ENCODE results near the gene ZNF397.
A peak's percentile ranks its signal among the peaks of the same experiment; 100 is the strongest.

ZNF397 gene

GRCh38 chr18:35289293-35289692 is 48.5 kb downstream of the ZNF397 start:
- no peak for DNase-seq
- Histone ChIP-seq H3K79me2 (ENCODE audit: low read length) (peaks cover 40% of the 10 kb centered on the region), H3K4me2 (ENCODE audit: low read depth, low read length) (peak overlapping the region; percentile 90), H3K4me3 (ENCODE audit: low read length) (peak overlapping the region; percentile 92), H3K4me1 (ENCODE audit: low read length) (peaks cover 6% of the 10 kb centered on the region; the same call in 1 of the 2 replicates), H4K20me1 (ENCODE audit: insufficient read depth, low read length) (no peaks in the 10 kb centered on the region), H3K36me3 (replicated peaks; ENCODE audit: insufficient read depth, low read length) (0 out of 2 replicates have a peak, but pooled peaks cover 3% of the 10 kb centered on the region), H3K9me3 (replicated peaks; ENCODE audit: insufficient read depth, low read length) (no peaks in the 10 kb centered on the region), H3K9me2 (replicated peaks; ENCODE audit: insufficient read depth, low read length) (no peaks in the 10 kb centered on the region), H2AFZ (ENCODE audit: low read length) (peak overlapping the region; percentile 89), H3F3A (ENCODE audit: insufficient read depth, low read length) (no peaks in the 10 kb centered on the region), H3K9ac (ENCODE audit: low read length) (peak overlapping the region; percentile 92), H3K27ac (ENCODE audit: low read length) (no peak overlapping the region), H3K27me3 (replicated peaks; ENCODE audit: insufficient read depth, low read length) (no peaks in the 10 kb centered on the region)
- no peak for TF ChIP-seq EZH2phosphoT487 (IDR thresholded peaks at IDR 0.05; ENCODE audit: low read length)
- TF ChIP-seq, protein P1, sequence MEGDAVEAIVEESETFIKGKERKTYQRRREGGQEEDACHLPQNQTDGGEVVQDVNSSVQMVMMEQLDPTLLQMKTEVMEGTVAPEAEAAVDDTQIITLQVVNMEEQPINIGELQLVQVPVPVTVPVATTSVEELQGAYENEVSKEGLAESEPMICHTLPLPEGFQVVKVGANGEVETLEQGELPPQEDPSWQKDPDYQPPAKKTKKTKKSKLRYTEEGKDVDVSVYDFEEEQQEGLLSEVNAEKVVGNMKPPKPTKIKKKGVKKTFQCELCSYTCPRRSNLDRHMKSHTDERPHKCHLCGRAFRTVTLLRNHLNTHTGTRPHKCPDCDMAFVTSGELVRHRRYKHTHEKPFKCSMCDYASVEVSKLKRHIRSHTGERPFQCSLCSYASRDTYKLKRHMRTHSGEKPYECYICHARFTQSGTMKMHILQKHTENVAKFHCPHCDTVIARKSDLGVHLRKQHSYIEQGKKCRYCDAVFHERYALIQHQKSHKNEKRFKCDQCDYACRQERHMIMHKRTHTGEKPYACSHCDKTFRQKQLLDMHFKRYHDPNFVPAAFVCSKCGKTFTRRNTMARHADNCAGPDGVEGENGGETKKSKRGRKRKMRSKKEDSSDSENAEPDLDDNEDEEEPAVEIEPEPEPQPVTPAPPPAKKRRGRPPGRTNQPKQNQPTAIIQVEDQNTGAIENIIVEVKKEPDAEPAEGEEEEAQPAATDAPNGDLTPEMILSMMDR (IDR thresholded peaks at IDR 0.05; ENCODE audit: low read length): no peak
- TF ChIP-seq EZH2 (optimal IDR thresholded peaks at IDR 0.05; ENCODE audit: low read depth, low read length): no peak

GRCh38 chr18:35289727-35290093 is 48.9 kb downstream of the ZNF397 start:
- Histone ChIP-seq H3K4me3 (ENCODE audit: low read length) (peak overlapping the region; percentile 92), H3K9me2 (replicated peaks; ENCODE audit: insufficient read depth, low read length) (no peaks in the 10 kb centered on the region), H3K27ac (ENCODE audit: low read length) (peak overlapping the region; percentile 44; the same call in 1 of the 2 replicates), H2AFZ (ENCODE audit: low read length) (peak overlapping the region; percentile 89), H3K27me3 (replicated peaks; ENCODE audit: insufficient read depth, low read length) (no peaks in the 10 kb centered on the region), H3F3A (ENCODE audit: insufficient read depth, low read length) (no peaks in the 10 kb centered on the region), H3K9me3 (replicated peaks; ENCODE audit: insufficient read depth, low read length) (no peaks in the 10 kb centered on the region), H3K4me1 (ENCODE audit: low read length) (peaks cover 6% of the 10 kb centered on the region; the same call in 1 of the 2 replicates), H3K9ac (ENCODE audit: low read length) (peak overlapping the region; percentile 92), H3K4me2 (ENCODE audit: low read depth, low read length) (peak overlapping the region; percentile 90), H3K36me3 (replicated peaks; ENCODE audit: insufficient read depth, low read length) (0 out of 2 replicates have a peak, but pooled peaks cover 3% of the 10 kb centered on the region), H4K20me1 (ENCODE audit: insufficient read depth, low read length) (no peaks in the 10 kb centered on the region), H3K79me2 (ENCODE audit: low read length) (peaks cover 40% of the 10 kb centered on the region)
- TF ChIP-seq EZH2 (optimal IDR thresholded peaks at IDR 0.05; ENCODE audit: low read depth, low read length) (no peak), EZH2phosphoT487 (IDR thresholded peaks at IDR 0.05; ENCODE audit: low read length) (no peak)
- TF ChIP-seq, protein P1 (IDR thresholded peaks at IDR 0.05; ENCODE audit: low read length): no peak
- no peak for DNase-seq

- H4K20me1 ChIP-seq (ENCODE audit: insufficient read depth, low read length): no peaks in the 10 kb centered on the region
- no peaks in the 10 kb centered on the region for H3F3A ChIP-seq (ENCODE audit: insufficient read depth, low read length)
- H3K27ac ChIP-seq (ENCODE audit: low read length): peak within 1 kb of the TSS; percentile 44; the same call in 1 of the 2 replicates
- no peaks in the 10 kb centered on the region for H3K9me3 ChIP-seq (replicated peaks; ENCODE audit: insufficient read depth, low read length)
- no peak for TF ChIP-seq EZH2phosphoT487 (IDR thresholded peaks at IDR 0.05; ENCODE audit: low read length)
- TF ChIP-seq EZH2 (optimal IDR thresholded peaks at IDR 0.05; ENCODE audit: low read depth, low read length): no peak
- TF ChIP-seq, protein P1 (IDR thresholded peaks at IDR 0.05; ENCODE audit: low read length): no peak
- peaks cover 40% of the 10 kb centered on the region for H3K79me2 ChIP-seq (ENCODE audit: low read length)
- peak within 1 kb of the TSS; percentile 89 for H2AFZ ChIP-seq (ENCODE audit: low read length)
- peak within 1 kb of the TSS; percentile 92 for H3K9ac ChIP-seq (ENCODE audit: low read length)
- DNase-seq: peak; percentile 94
- peak within 1 kb of the TSS; percentile 92 for H3K4me3 ChIP-seq (ENCODE audit: low read length)
- H3K36me3 ChIP-seq (replicated peaks; ENCODE audit: insufficient read depth, low read length): 0 out of 2 replicates have a peak, but pooled peaks cover 3% of the 10 kb centered on the region
- peaks cover 6% of the 10 kb centered on the region; the same call in 1 of the 2 replicates for H3K4me1 ChIP-seq (ENCODE audit: low read length)
- no peaks in the 10 kb centered on the region for H3K9me2 ChIP-seq (replicated peaks; ENCODE audit: insufficient read depth, low read length)
- peak within 1 kb of the TSS; percentile 90 for H3K4me2 ChIP-seq (ENCODE audit: low read depth, low read length)
- no peaks in the 10 kb centered on the region for H3K27me3 ChIP-seq (replicated peaks; ENCODE audit: insufficient read depth, low read length)
Observed at GRCh38 chr18:35290094-35290735, 49.4 kb downstream of the ZNF397 start, which contains the start of gene ZSCAN30. Gene ZSCAN30 (minus strand): TSS chr18:35290229. CDS start chr18:35264352, 25,877 bp downstream.
